B cell (primary cell): ENCODE measurements around the gene TEX9. TPM values are rescaled to one million over a fixed set of nuclear protein-coding genes. Genes with fewer than 3 reads are reported as not detected.

Experiments used
- ATAC-seq: fragments of 200-7000 bp; cut with Tn5 transposase; one replicate; pipeline ENCODE4 v1.10.0; 2021; ENCODE audit warnings: low read depth, mild to moderate bottlenecking, moderate number of reproducible peaks, moderate library complexity
- CTCF ChIA-PET: fragments of 350-600 bp; sonication (Branson Sonifier 250); formaldehyde crosslinking; loops from one replicate; lab custom pipeline; 2021; ENCODE audit warnings: antibody characterized with exemption, inconsistent platforms; lab: Charles Lee
- POLR2A ChIA-PET: fragments of 350-600 bp; sonication (Branson Sonifier 250); formaldehyde crosslinking; loops from one replicate; lab custom pipeline; 2021; ENCODE audit warnings: antibody characterized with exemption; lab: Charles Lee
- DNase-seq: peaks from one replicate; pipeline ENCODE4 v3.0.0; 2013
- H2AFZ ChIP-seq: 2 replicates; pipeline ENCODE4 v1.6.1; 2012; ENCODE audit warnings: mild to moderate bottlenecking, low read depth, low read length; ENCODE audit not compliant: insufficient read depth, poor library complexity, severe bottlenecking
- H3K27ac ChIP-seq, 2 donors: 1 replicate in 1 of 2; 2 replicates in 1 of 2; pipeline ENCODE4 v1.5.1; 2012 to 2013; ENCODE audit warnings: low read length in 2 of 2, mild to moderate bottlenecking in 2 of 2, moderate library complexity in 1 of 2
- H3K27me3 ChIP-seq, 4 experiments: fragments of 200-600 bp in 1 of 4; sonication (generic) in 1 of 4; replicated peaks in 1 of 4; 1 replicate in 2 of 4; 2 replicates in 2 of 4; pipeline versions ENCODE4 v1.6.1 to v1.7.0; 2013 to 2016; ENCODE audit warnings: low read length in 3 of 4, mild to moderate bottlenecking in 2 of 4, mixed read lengths in 1 of 4, moderate library complexity in 1 of 4; ENCODE audit not compliant: insufficient read depth in 4 of 4, control insufficient read depth in 3 of 4; ENCODE audit errors: control extremely low read depth in 1 of 4
- H3K36me3 ChIP-seq, 2 experiments: replicated peaks in 1 of 2; 1 replicate in 1 of 2; 2 replicates in 1 of 2; pipeline versions ENCODE4 v1.6.1 to v1.7.1; 2013; ENCODE audit warnings: low read length in 1 of 2; ENCODE audit not compliant: insufficient read depth in 2 of 2, control insufficient read depth in 1 of 2; ENCODE audit errors: control extremely low read depth in 1 of 2, extremely low read depth in 1 of 2
- H3K4me1 ChIP-seq, 2 donors: fragments of 200-600 bp in 1 of 2; sonication (generic) in 1 of 2; 1 replicate in 1 of 2; 2 replicates in 1 of 2; pipeline versions ENCODE4 v1.5.1 to v1.6.1; 2013 to 2017; ENCODE audit warnings: low read length in 2 of 2; ENCODE audit not compliant: control insufficient read depth in 2 of 2, insufficient read depth in 2 of 2
- H3K4me2 ChIP-seq: replicated peaks from 2 replicates; pipeline ENCODE3; 2012; ENCODE audit warnings: mild to moderate bottlenecking, low read depth, low read length; ENCODE audit not compliant: poor library complexity, severe bottlenecking
- H3K4me3 ChIP-seq, 5 experiments: fragments of 200-600 bp in 1 of 5; sonication (generic) in 1 of 5; 1 replicate in 3 of 5; 2 replicates in 2 of 5; pipeline versions ENCODE4 v1.5.1 to v1.7.0; 2011 to 2016; ENCODE audit warnings: low read length in 4 of 5, mild to moderate bottlenecking in 4 of 5, low read depth in 2 of 5, control low read depth in 1 of 5, moderate library complexity in 1 of 5; ENCODE audit not compliant: insufficient read depth in 1 of 5; ENCODE audit errors: control extremely low read depth in 1 of 5, extremely low read depth in 1 of 5
- H3K79me2 ChIP-seq: fragments of 200-600 bp; sonication (generic); one replicate; pipeline ENCODE4 v1.6.0; 2016; ENCODE audit warnings: low read length; ENCODE audit not compliant: control insufficient read depth, insufficient read depth
- H3K9ac ChIP-seq: fragments of 200-600 bp; sonication (generic); 2 replicates; pipeline ENCODE4 v1.6.1; 2017; ENCODE audit warnings: mild to moderate bottlenecking, low read length, moderate library complexity
- H3K9me3 ChIP-seq, 3 donors: one replicate each; pipeline versions ENCODE4 v1.6.1 to v1.7.1; 2013; ENCODE audit warnings: low read length in 2 of 3; ENCODE audit not compliant: control insufficient read depth in 2 of 3, insufficient read depth in 1 of 3; ENCODE audit errors: control extremely low read depth in 1 of 3
- H4K20me1 ChIP-seq: 2 replicates; pipeline ENCODE4 v1.6.0; 2012; ENCODE audit warnings: mild to moderate bottlenecking, low read length; ENCODE audit not compliant: insufficient read depth, control insufficient read depth, poor library complexity, severe bottlenecking
- H3K27ac Mint-ChIP-seq: one replicate; pipeline ENCODE4 v1.8.0; 2021; ENCODE audit warnings: mixed read lengths
- H3K27me3 Mint-ChIP-seq: one replicate; pipeline ENCODE4 v1.8.0; 2021; ENCODE audit warnings: mixed read lengths
- H3K4me1 Mint-ChIP-seq: one replicate; pipeline ENCODE4 v1.8.0; 2021; ENCODE audit warnings: mixed read lengths
- H3K4me3 Mint-ChIP-seq: one replicate; pipeline ENCODE4 v1.8.0; 2021; ENCODE audit warnings: mixed read lengths
- H3K9me3 Mint-ChIP-seq: one replicate; pipeline ENCODE4 v1.8.0; 2022; ENCODE audit warnings: mixed read lengths; ENCODE audit not compliant: insufficient read depth
- CTCF ChIP-seq: fragments of 200-600 bp; IDR thresholded peaks from one replicate; pipeline ENCODE4 v1.8.0; 2022; ENCODE audit warnings: antibody characterized with exemption, mild to moderate bottlenecking
- EZH2 ChIP-seq: IDR thresholded peaks from 2 replicates; pipeline ENCODE4 v1.6.1; 2012; ENCODE audit warnings: borderline replicate concordance, low read depth, mild to moderate bottlenecking, moderate library complexity, low read length; ENCODE audit not compliant: insufficient read depth, poor library complexity, severe bottlenecking
- WGBS: methylation state at CpG from one replicate; pipeline ENCODE4 v1.1.5; 2013; ENCODE audit warnings: missing lambda C conversion rate; ENCODE audit not compliant: insufficient coverage; 5-methylcytosine and 5-hydroxymethylcytosine counted together
- intact Hi-C: fragments of 100-400 bp; cut with micrococcal nuclease; formaldehyde crosslinking; loops from one replicate; pipeline ENCODE4 v1.10.0; 2022
- polyA plus RNA-seq: library from polyadenylated mRNA; depleted of rRNA; stranded (reverse); fragments of >200 nt; gene quantifications from 2 replicates; pipeline ENCODE4 v1.2.3, GENCODE V29; 2012
- total RNA-seq, 2 donors: library from RNA; stranded (reverse); fragments of 120-200 nt in 1 of 2; gene quantifications; 1 replicate in 1 of 2; 2 replicates in 1 of 2; pipeline versions ENCODE4 v1.2.3 to v1.2.4, GENCODE V29; 2013 to 2022

Gene TEX9
- total and polyA plus RNA-seq, 2 donors (not counting 1 experiment from before 2014, with no cell fraction given): 7.6 to 43.1 TPM

GRCh38 chr15:56464893-56465520, 99.8 kb downstream of the TEX9 start, which contains the start of gene MNS1:
Gene MNS1 (minus strand): TSS chr15:56465137. CDS start chr15:56464972, 165 bp downstream.
- peak within 1 kb of the TSS; percentile 37 to 71 (median 59) for H3K4me3 ChIP-seq
- peak within 1 kb of the TSS; percentile 65 for H3K9ac ChIP-seq

More at GRCh38 chr15:56464893-56465520, 99.8 kb downstream of the TEX9 start, which contains the start of gene MNS1:
- intact Hi-C loops: loop anchor here (2.0 to 5.0 kb wide), 5 partner anchors 94 to 1242 kb away; partner anchors contain the start of gene POLR2M
- ChIA-PET POLR2A (interaction anchor here (0.6 kb wide), 1 partner anchor 818 kb away, joined by 3 read pairs; no protein-coding TSS in a partner anchor), CTCF (interaction anchor here (1.8 kb wide), 1 partner anchor 26 kb away, joined by 10 read pairs; no protein-coding TSS in a partner anchor)
- H2AFZ ChIP-seq: peak within 1 kb of the TSS; percentile 62
- H3K4me1 ChIP-seq: peaks cover 4 to 12% of the 10 kb centered on the region in 2 donors
- WGBS: under 1% methylated on average over 38 of the region's 38 CpGs
- peak; percentile 96 for ATAC-seq
- peak; percentile 97 for DNase-seq
- peak within 1 kb of the TSS; percentile 81 for H3K4me2 ChIP-seq
- Mint-ChIP-seq H3K4me3 (peak within 1 kb of the TSS; percentile 94), H3K9me3 (no peaks in the 10 kb centered on the region), H3K27me3 (no peaks in the 10 kb centered on the region), H3K4me1 (peaks cover 21% of the 10 kb centered on the region), H3K27ac (peak within 1 kb of the TSS; percentile 96)
- no peak for TF ChIP-seq CTCF
- no peak for TF ChIP-seq EZH2
- peak within 1 kb of the TSS; percentile 56 to 79 for H3K27ac ChIP-seq
- H3K9me3 ChIP-seq: no peaks in the 10 kb centered on the region
- H3K27me3 ChIP-seq: no peaks in the 10 kb centered on the region
- H3K36me3 ChIP-seq: no peaks in the 10 kb centered on the region
- H3K79me2 ChIP-seq: no peaks in the 10 kb centered on the region
- no peaks in the 10 kb centered on the region for H4K20me1 ChIP-seq
